Measurements from ENCODE around the gene PLPPR3.

PLPPR3 gene

DNA sequence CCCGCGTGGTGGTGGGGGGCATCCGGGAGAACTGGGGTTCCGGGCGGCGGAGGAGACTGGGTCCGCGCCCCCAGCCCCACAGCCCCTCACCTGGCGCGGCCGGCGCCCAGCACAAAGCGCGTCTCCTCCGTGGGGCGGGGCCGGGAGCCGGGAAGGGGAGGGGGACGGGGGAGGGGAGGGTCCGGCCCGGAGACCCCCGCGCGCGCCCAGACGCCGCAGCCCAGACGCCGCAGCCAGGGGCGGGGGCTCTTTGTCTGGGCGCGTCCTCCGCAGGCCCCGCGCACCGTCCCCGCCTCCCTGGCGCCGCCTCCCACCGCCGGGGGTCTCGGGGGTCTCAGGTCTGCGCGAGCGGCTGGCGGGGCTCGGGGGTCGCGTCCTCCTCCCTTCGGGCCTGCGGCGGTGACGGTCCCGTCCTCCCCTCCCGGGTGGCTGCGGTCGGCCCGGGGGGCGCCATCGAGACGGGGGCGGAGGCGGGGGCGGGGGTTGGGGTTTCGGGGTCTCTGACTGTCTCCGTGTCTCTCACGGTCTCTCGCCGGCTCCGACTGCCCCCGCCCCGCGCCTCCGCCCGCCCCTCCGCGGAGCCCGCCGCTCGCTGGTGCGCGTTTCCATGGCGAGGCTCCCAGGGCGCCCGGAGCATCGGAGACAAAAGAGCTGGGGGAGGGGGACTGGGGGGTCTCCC lies at the start of gene PLPPR3:
Gene PLPPR3 (minus strand): TSS at position 131 of the 679 bp plus-strand sequence. CDS start 396 bp downstream, outside the sequence.
- no peak for DNase-seq
- in situ Hi-C loops (cut with MboI; ENCODE audit: low pct_unique_long_range_greater_than_20kb, low sequenced_read_pairs), result no loop called here

DNA sequence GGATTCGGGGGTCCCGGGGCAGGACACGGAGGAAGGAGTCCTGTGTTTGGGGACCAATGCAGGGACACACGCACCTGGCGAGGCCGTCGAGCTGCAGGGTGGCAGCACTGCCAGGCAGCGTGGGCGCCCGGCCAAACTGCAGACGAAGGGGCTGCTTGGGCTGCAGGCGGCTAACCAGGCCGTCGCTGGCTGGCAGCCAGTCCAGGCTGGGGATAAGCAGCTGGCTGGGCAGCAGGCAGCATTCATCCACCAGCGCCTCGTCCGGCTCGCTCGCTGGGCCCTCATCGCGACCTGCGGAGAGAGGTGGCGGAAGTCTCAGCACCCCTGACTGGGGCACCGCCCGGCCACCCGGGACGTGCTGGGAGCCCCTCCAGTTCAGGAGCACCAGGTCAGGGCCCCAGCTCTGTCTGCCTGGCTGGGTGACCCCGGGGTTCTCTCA lies 49.2 kb upstream of the PLPPR3 start:
- in situ Hi-C loops (cut with MboI; ENCODE audit: low pct_unique_long_range_greater_than_20kb, low sequenced_read_pairs), result no loop called here
- no peak for DNase-seq

GRCh38 chr19:870314-870713 lies 48.6 kb upstream of the PLPPR3 start:
- in situ Hi-C loops (cut with MboI; ENCODE audit: low pct_unique_long_range_greater_than_20kb, low sequenced_read_pairs), result no loop called here
- DNase-seq, result no peak

GRCh38 chr19:869245-870177 lies 47.8 kb upstream of the PLPPR3 start:
- no peak for DNase-seq
- in situ Hi-C loops (cut with MboI; ENCODE audit: low pct_unique_long_range_greater_than_20kb, low sequenced_read_pairs), result no loop called here

GRCh38 chr19:868458-869244 lies 46.9 kb upstream of the PLPPR3 start:
- no peak for DNase-seq
- in situ Hi-C loops (cut with MboI; ENCODE audit: low pct_unique_long_range_greater_than_20kb, low sequenced_read_pairs), result no loop called here

GRCh38 chr19:867855-868457 lies 46.2 kb upstream of the PLPPR3 start:
- in situ Hi-C loops (cut with MboI; ENCODE audit: low pct_unique_long_range_greater_than_20kb, low sequenced_read_pairs), result no loop called here
- no peak for DNase-seq

GRCh38 chr19:867301-867793 lies 45.6 kb upstream of the PLPPR3 start:
- in situ Hi-C loops (cut with MboI; ENCODE audit: low pct_unique_long_range_greater_than_20kb, low sequenced_read_pairs), result no loop called here
- no peak for DNase-seq

DNA sequence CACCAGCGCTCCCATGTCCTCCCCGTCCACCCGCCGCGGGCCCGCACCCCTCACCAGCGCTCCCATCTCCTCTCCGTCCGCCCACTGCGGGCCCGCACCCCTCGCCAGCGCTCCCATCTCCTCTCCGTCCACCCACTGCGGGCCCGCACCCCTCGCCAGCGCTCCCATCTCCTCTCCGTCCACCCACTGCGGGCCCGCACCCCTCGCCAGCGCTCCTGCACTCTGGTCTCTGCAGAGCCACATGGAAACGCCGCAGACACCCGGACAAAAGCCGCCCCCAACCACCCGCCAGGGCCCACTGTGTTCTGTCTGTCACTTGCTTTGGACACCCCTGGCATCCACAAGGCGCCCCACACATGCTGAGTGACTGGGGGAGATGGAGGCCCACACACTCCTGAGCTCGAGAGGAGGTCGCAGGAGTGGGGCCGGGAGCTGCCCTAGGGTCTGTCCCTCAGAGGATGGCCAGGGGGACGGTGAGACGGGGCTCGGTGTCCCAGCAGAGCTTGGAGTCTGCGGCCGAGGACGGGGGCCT lies 45.1 kb upstream of the PLPPR3 start:
- no peak for DNase-seq
- in situ Hi-C loops (cut with MboI; ENCODE audit: low pct_unique_long_range_greater_than_20kb, low sequenced_read_pairs), result no loop called here

- in situ Hi-C loops (cut with MboI; ENCODE audit: low pct_unique_long_range_greater_than_20kb, low sequenced_read_pairs), result no loop called here
These were observed 41.5 kb upstream of the PLPPR3 start for GRCh38 chr19:863315-863620.

GRCh38 chr19:862581-863314 lies 41.0 kb upstream of the PLPPR3 start:
- in situ Hi-C loops (cut with MboI; ENCODE audit: low pct_unique_long_range_greater_than_20kb, low sequenced_read_pairs), result no loop called here
- no peak for DNase-seq

More at GRCh38 chr19:863315-863620, 41.5 kb upstream of the PLPPR3 start:
- DNase-seq, result no peak

DNA sequence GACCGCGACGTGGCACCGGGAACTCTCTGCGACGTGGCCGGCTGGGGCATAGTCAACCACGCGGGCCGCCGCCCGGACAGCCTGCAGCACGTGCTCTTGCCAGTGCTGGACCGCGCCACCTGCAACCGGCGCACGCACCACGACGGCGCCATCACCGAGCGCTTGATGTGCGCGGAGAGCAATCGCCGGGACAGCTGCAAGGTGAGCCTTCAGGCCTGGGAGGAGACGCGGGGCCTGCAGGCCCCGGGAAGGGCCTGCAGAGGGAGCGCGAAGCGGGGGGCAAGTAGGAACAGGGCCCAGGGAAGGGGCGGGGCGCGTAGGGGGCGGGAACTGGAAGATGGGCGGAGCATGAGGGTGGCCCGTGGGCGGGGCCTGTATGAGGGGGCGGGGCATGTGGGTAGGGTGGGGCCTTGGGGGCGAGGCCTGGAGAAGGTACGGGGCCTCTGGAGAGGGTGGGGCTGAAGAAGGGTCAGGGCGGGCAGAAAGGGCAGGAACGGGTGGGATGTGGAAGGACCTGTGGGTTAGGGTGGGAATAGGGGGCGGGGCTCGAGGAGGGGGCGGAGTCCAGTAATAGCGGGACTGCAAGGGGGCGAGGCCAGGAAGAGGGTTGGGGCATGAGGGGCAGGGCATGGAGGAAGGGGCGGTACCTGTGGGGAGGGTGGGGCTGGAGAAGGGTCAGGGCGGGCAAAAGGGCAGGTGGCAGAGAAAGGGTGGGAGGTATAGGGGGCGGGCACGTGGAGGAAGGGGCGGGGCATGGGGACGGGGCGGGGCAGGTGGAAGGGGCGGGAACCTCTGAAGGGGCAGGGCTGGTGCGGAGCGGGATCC lies 40.2 kb upstream of the PLPPR3 start:
- DNase-seq, result no peak
- in situ Hi-C loops (cut with MboI; ENCODE audit: low pct_unique_long_range_greater_than_20kb, low sequenced_read_pairs), result no loop called here

- no peak for DNase-seq
- in situ Hi-C loops (cut with MboI; ENCODE audit: low pct_unique_long_range_greater_than_20kb, low sequenced_read_pairs), result no loop called here
These were observed 39.5 kb upstream of the PLPPR3 start for GRCh38 chr19:861141-861755.

- DNase-seq, result peak; percentile 82
- in situ Hi-C loops (cut with MboI; ENCODE audit: low pct_unique_long_range_greater_than_20kb, low sequenced_read_pairs), result no loop called here
These were observed 37.4 kb upstream of the PLPPR3 start, which contains the start of gene CFD for GRCh38 chr19:858868-859843. CFD (plus strand) TSS chr19:859664; CDS start chr19:859690, 26 bp downstream.

- in situ Hi-C loops (cut with MboI; ENCODE audit: low pct_unique_long_range_greater_than_20kb, low sequenced_read_pairs), result no loop called here
- DNase-seq, result no peak
These were observed 36.5 kb upstream of the PLPPR3 start for GRCh38 chr19:858284-858683.

DNA sequence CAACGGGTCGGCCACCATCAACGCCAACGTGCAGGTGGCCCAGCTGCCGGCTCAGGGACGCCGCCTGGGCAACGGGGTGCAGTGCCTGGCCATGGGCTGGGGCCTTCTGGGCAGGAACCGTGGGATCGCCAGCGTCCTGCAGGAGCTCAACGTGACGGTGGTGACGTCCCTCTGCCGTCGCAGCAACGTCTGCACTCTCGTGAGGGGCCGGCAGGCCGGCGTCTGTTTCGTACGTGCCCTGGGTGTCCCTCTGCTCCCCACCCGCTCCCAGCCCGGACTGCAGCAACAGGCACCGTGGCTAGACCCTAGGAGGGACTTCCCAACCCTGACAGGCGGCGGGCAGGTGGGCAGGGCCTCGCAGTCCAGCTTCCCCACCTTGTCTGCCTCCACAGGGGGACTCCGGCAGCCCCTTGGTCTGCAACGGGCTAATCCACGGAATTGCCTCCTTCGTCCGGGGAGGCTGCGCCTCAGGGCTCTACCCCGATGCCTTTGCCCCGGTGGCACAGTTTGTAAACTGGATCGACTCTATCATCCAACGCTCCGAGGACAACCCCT lies 33.9 kb upstream of the PLPPR3 start:
- in situ Hi-C loops (cut with MboI; ENCODE audit: low pct_unique_long_range_greater_than_20kb, low sequenced_read_pairs), result no loop called here
- DNase-seq, result no peak

- in situ Hi-C loops (cut with MboI; ENCODE audit: low pct_unique_long_range_greater_than_20kb, low sequenced_read_pairs), result no loop called here
- no peak for DNase-seq
These were observed 33.4 kb upstream of the PLPPR3 start for GRCh38 chr19:855142-855541.
